ENCODE results near the gene IL31.

Gene IL31

DNA sequence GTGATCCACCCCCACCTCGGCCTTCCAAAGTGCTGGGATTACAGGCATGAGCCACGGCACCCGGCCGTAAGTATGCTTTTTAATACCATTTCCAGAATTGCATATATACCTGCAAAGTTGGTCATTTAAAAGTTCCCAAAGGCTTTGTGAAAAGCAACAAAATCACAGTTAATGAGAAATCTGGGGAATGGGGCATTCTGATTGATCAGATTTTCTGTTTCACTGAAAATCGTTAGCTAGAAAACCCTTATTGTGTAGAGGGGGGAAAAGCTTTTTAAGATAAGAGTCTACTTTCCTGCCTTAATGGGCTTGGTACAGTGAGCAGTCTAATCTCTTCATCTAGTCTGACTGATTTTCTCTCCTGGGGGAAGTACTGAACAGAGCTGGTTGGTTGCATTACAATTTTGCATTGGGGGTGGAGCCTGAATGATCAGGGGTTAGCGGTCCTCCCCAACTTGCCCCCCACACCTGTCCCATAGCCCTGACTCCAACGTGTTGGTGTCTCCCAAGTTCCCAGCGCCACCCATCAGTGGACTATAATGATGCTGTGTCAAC, 23.8 kb downstream of the IL31 start:
- no peak for DNase-seq

DNA sequence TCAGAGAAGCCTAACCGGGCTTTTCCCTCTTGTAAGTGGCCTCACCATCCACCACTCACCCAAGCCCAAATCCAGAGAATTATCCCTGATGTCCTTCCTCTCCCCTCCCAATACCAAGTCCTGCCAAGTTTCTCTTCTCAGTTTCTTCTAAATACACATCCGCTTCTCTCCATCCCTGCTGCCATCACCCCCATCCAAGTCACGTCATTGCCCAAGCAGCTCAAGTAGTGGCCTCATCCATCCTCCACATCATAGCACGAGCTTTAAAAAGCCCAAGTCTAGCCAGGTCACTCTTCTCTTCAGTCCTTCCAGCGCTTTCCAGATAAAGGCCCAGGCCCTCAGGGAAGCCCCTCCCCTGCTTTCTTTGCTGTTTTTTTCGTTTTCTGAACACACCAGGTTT, 25.4 kb downstream of the IL31 start:
- no peak for DNase-seq

DNA sequence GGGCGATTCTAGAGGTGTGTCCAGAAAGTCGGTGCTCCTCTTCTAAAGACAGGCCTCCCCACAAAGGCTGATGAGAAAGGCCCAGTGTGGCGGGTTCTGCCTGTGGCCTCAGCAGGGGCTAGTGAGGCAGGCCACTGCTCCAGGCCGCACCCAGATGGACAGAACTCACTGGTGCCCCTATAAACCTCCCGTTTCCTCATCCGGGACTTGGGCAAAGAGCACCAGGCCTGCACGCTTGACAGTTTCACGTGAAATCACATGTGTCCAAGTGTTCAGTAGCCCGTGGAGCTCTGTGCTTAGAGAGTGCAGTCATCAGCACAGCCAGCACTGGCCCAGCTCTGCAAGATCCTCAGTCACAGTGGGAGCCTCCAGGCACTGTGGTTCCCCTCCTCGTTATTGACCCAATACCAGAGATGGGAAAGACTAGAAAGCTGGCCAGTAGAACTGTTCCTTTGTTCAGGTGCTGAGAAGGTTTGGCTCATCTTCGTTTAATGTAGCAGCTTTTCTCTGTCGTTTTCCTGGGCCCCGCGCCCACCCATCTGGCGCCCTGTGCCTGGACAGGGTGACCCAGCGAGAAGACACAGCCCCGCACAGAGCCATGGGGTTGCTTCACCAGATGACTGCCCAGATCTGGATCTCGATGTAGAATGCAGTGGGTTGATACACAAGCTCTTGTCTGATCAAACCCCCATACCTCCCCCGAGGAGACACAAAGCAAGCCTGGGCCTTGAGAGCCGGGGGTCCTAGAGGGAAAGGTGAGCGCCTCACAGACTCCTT, 26.3 kb downstream of the IL31 start:
- DNase-seq = no peak

- DNase-seq = no peak
Measured at GRCh38 chr12:122145505-122146330, 28.3 kb downstream of the IL31 start.

DNA sequence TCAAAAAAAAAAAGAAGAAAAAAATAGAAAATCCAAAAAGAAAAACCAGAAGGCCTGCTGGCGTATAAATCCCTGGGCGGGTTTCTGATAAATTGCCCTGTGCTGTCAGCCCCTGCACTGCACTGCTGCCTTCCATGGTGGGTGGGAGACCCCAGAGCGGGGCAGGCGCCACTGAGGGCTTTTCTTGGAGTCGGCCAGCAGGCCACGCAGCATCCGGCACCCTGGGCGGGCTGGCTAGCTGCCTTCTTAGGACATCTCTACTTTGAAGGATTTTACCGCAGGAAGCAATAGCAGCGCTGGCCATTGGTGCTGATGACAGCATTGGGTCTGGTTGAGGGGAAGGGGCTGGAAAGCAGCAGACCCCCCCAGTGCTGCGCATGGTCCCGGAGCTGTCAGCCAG, 29.1 kb downstream of the IL31 start:
- DNase-seq = no peak

DNA sequence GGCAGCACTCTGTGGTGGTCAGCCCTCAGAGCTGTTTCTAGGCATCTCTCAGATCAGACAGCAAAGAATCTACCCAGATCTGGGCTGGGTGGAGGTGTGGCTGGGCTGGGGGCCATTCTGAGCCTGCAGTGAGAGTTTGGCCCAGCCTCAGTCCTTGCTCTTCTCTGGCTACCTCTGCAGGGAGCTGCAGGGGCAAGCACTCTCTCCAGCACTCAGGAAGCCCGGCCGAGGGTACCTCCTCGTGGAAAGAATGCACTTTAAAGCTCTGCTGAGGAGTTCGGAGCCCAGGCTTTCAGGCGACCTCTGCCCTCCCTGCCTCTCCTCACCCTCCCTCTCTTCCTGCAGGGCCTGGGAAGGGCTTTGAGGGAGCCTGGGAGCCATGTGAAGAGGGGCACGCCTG, 31.2 kb downstream of the IL31 start:
- no peak for DNase-seq

DNA sequence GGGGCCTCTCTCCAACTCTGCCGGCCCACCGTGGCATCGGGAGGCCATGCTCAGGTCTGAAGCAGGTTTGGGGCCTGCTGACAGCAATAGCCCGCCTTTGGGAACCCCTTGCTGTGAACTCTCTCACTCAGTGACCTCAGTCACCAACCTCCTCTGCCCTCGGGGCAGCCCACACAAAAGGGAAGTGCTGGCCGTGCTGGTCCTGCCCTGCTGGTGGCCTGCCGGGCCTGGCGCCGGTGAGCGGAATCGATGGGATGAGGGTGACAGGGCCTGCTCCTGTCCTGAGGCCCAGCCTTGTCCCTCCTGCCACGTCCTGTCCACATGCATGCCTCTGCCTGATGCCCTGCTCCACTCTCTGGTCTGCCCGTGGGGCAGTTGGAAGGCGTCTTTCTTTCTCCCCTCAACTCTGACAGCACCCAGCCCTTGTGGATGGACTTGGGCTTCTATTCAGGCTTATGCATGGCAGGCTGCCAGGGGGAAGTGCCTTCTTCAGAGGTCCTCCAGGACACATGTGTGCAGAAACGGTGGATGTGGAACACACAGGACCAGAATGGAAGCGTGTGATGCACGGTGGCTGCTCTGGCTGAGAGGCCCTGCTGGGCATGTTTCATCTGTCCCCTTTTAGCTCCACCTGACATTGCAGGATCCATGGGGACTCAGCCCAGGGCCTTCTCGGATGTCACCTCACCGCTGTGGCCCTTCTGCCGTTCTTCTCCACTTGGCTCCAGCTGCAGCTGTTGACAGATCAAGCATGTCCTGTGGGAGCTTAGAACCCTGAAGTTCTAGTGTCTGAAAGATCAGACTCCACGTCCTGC, 31.9 kb downstream of the IL31 start:
- no peak for DNase-seq

DNA sequence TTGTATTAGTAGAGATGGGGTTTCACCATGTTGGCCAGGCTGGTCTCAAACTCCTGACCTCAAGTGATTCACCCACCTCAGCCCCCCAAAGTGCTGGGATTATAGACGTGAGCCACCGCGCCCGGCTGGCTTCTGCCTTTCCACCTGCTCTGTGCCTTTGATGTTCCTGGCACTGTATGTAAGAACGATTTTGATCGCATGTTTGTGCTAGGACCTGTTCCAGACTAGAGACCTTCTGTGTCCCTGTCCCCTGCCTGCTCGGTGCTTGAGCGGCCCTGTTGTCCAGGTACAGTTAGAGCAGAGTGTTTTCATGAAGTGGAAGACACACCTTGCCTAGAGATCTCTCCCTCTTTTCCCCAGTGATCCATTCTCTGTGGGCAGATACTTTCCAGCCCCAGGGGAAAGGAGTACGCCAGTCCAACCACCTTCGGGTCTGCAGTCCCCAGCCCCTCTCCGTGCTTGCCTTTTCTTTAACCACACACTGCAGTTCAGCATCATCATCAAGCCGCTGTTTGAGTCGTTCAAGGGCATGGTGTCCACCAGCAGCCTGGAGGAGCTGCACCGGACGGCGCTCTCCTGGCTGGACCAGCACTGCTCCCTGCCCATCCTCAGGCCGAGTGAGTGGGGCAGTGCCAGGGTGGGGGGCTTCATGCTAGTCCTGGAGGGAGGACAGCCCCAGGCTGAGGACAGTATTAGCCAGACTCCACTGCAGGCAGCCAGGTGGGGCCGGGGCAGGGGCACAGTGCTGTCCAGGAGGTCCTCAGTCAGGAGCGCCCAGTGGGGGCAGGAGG, 33.4 kb downstream of the IL31 start:
- no peak for DNase-seq

DNA sequence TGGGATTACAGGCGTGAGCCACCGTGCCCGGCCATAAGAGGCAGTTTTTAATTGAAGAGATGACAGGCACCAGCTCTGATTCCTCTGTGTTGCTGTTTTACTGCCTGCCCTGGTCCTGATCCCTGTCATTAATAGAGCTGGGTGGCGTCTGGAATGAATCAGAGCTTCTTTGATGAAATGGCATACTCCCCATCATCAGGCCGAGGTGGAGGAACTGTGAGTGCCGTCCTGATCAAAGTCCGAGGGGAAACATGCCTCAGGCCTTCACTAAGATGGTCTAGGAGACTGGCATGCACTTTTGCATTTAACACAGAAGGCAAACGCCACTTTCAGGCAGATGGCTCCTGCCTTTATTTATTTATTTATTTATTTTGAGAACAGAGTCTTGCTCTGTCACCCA, 34.1 kb downstream of the IL31 start:
- no peak for DNase-seq

DNA sequence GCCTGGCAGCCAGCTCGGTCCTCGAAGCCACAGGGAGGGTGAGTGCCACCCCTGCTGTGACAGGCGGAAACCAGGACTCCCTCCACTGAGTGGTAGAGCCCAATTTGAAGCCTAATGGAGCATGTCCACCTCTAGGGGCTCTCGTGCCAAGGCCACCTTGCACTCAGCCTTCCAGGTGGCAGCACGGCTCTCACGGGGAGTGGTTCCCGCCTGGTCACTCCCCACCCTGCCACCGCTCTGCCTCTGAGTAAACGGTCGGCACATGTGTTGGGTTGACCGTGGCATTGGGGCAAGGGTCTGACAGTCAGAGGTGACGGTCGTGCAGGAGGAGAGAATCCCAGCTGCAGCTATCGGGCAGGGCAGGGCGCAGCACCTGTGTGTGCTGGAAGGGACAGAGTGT, 34.8 kb downstream of the IL31 start:
- DNase-seq = no peak

GRCh38 chr12:122138616-122139015, 35.4 kb downstream of the IL31 start:
- no peak for DNase-seq

GRCh38 chr12:122138181-122138580, 35.8 kb downstream of the IL31 start:
- DNase-seq = no peak

GRCh38 chr12:122137681-122138080, 36.3 kb downstream of the IL31 start:
- no peak for DNase-seq

- DNase-seq = no peak
Measured at GRCh38 chr12:122137229-122137628, 36.8 kb downstream of the IL31 start.

DNA sequence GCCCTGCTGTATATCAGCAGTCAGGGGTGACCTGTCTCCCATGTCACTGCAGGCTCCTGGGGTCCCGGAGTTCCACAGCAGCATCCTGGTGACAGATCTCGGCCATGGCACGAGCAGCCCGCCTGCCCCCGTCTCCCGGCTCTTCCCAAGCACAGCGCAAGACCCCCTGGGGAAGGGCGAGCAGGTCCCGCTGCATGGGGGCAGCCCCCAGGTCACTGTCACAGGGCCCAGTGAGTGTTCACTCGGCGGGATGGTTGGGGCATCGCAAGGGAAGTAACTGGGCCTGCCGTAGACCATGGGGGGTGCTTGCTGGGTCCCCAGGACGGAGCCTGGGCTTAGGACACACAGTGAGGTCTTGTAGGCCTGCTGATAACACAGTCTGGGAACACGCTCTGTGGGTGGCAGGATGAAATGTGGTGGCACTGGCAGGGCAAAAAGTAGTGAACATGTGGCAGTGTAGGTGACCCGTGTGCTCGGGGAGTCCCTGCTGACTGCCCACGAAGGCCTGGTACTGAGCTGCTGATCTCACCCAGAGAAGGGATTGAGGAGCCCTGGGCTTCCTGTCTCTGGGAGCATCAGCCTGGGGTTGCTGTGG, 38.5 kb downstream of the IL31 start:
- DNase-seq = no peak

DNA sequence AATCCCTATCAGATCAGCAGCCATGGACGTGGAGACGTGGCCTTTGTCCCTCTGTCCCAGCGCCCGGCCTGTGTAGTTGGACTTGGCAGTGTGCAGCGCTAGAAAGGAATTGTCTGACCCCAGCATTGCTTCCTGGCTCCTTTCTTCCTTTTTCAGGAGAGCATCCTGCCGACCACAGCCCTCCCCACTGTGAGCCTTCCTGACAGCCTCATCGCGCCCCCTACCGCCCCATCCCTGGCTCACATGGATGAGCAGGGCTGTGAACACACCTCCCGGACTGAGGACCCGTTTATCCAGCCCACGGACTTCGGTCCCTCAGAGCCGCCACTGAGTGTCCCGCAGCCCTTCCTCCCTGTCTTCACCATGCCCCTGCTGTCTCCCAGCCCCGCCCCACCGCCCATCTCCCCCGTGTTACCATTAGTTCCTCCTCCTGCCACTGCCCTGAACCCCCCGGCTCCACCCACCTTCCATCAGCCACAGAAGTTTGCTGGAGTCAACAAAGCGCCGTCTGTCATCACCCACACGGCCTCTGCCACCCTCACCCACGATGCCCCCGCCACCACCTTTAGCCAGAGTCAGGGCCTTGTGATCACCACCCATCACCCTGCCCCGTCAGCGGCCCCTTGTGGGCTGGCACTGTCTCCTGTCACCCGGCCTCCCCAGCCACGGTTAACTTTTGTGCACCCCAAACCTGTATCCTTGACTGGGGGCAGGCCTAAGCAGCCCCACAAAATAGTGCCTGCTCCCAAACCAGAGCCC, 40.6 kb downstream of the IL31 start:
- no peak for DNase-seq

DNA sequence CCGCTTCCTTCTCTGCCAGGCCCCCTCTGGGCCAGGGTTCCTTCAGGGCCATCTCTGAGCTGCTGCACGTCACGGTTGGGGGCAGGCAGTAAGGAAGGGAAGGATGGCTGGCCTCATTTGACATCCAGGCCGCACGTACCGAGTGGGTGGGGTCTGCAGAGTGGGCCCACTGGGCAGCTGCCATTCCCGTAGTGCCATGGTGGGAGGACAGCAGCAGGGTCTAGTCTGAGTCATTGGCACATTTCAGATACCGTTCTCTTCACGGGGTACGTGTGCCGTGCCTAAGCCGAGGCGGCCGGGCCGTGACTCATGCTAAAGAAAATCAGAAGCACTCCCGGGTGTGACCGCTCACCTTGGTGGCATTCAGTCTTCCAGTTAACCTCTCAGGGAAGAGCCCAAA, 43.9 kb downstream of the IL31 start:
- DNase-seq = no peak

- no peak for DNase-seq
Measured at GRCh38 chr12:122129131-122129530, 44.9 kb downstream of the IL31 start.

GRCh38 chr12:122128481-122128880, 45.5 kb downstream of the IL31 start:
- DNase-seq = no peak

- DNase-seq = no peak
Measured at GRCh38 chr12:122127839-122128238, 46.2 kb downstream of the IL31 start.

All from CD4-positive, alpha-beta T cell treated with Interleukin-21 for 1 hour (primary cell).